ENCODE measurements around the gene ACSS1. TPM values are rescaled to one million over a fixed set of nuclear protein-coding genes. Genes with fewer than 3 reads are reported as not detected.

ACSS1 gene
- total and polyA plus RNA-seq, 2 of the 8 experiments (the other 6 are each of a cell fraction or from before 2014, with no cell fraction given) = 2.6 to 3.4 TPM

- Histone ChIP-seq H3K18ac (ENCODE audit: extremely low read depth, low read length) (no peak overlapping the region), H3K9me3 (ENCODE audit: insufficient read depth in 2 of 2, low read depth in 1 of 2, low read length in 1 of 2) (no peaks in the 10 kb centered on the region), H4K5ac (ENCODE audit: insufficient read length, low read depth, low read length) (no peak overlapping the region), H3K4me2 (ENCODE audit: insufficient read depth in 1 of 2, low read depth in 2 of 2, low read length in 2 of 2) (no peak overlapping the region), H3K23me2 (ENCODE audit: low read depth, low read length) (peaks cover 12% of the 10 kb centered on the region; the same call in 1 of the 2 replicates), H3K9ac (replicated peaks in 1 of 4; ENCODE audit: extremely low read depth in 1 of 4, low read depth in 3 of 4, low read length in 3 of 4) (no peak overlapping the region), H3K79me2 (ENCODE audit: control insufficient read depth in 1 of 2, insufficient read depth in 2 of 2, low read length in 2 of 2) (no peaks in the 10 kb centered on the region), H2BK12ac (ENCODE audit: low read depth, low read length) (no peak overlapping the region), H2AK5ac (ENCODE audit: low read depth, low read length) (no peak overlapping the region), H3K23ac (ENCODE audit: insufficient read length) (no peak overlapping the region), H4K20me1 (replicated peaks in 1 of 2; ENCODE audit: control insufficient read depth in 1 of 2, insufficient read depth in 2 of 2, low read length in 2 of 2) (no peaks in the 10 kb centered on the region), H2BK5ac (ENCODE audit: low read depth, low read length) (no peak overlapping the region), H4K8ac (ENCODE audit: extremely low read depth, insufficient read depth, low read length) (no peak overlapping the region), H3K79me1 (ENCODE audit: low read depth, low read length) (no peaks in the 10 kb centered on the region), H2BK20ac (ENCODE audit: low read length) (no peak overlapping the region), H4K91ac (replicated peaks; ENCODE audit: insufficient read length, low read length) (no peak overlapping the region), H3K4me1 (replicated peaks in 1 of 4; ENCODE audit: control insufficient read depth in 3 of 4, insufficient read depth in 4 of 4, low read length in 3 of 4) (peaks cover 2 to 8% (median 7%) of the 10 kb centered on the region in 4 experiments; a peak in 6 of 7 replicates), H3K27me3 (replicated peaks in 1 of 4; ENCODE audit: control insufficient read depth in 3 of 4, extremely low read depth in 1 of 4, insufficient read depth in 3 of 4, low read length in 3 of 4) (peaks cover 16 to 35% (median 30%) of the 10 kb centered on the region in 4 experiments), H3K27ac (ENCODE audit: low read depth, low read length) (no peak overlapping the region), H2BK15ac (ENCODE audit: low read length) (0 out of 2 replicates have a peak overlapping the region, but pooled peaks have one; percentile 12), H3K56ac (replicated peaks; ENCODE audit: insufficient read length, low read depth, low read length) (no peak overlapping the region), H2BK120ac (replicated peaks; ENCODE audit: low read depth, low read length) (no peak overlapping the region), H3K36me3 (ENCODE audit: control insufficient read depth in 2 of 4, insufficient read depth in 4 of 4, low read length in 3 of 4) (no peaks in the 10 kb centered on the region), H3K4me3 (ENCODE audit: extremely low read depth in 1 of 4, insufficient read depth in 2 of 4, low read depth in 3 of 4, low read length in 4 of 4) (no peak overlapping the region), H3K14ac (ENCODE audit: insufficient read length) (no peak overlapping the region), H3K4ac (replicated peaks; ENCODE audit: insufficient read length, low read depth, low read length) (no peak overlapping the region), H2AFZ (ENCODE audit: low read length) (no peak overlapping the region)
- CTCF ChIA-PET (ENCODE audit: partially characterized antibody) = interaction anchor here (0.7 to 0.9 kb wide), 4 partner anchors 40 to 125 kb away, joined by 3 read pairs; no protein-coding TSS in a partner anchor
- 86% methylated on average over 9 of the region's 11 CpGs; no CpG with 5 or more reads in 1 of the 2 experiments for WGBS, 2 experiments (ENCODE audit: extremely low coverage in 1 of 2, insufficient coverage in 1 of 2, insufficient read length in 1 of 2, insufficient replicate concordance in 2 of 2, low coverage in 1 of 2, low lambda C conversion rate in 2 of 2, missing lambda C conversion rate in 1 of 2)
- DNase-seq (ENCODE audit: low read depth in 1 of 2, low spot score in 2 of 2) (no peak), FAIRE-seq (no peak)
- POLR2A ChIA-PET (ENCODE audit: partially characterized antibody) = interaction anchor here (0.6 to 1.7 kb wide), 3 partner anchors 46 to 456 kb away, joined by 3 to 4 read pairs (median 3); no protein-coding TSS in a partner anchor
- TF ChIP-seq EZH2 (IDR thresholded peaks at IDR 0.05; ENCODE audit: low read depth, low read length, severe bottlenecking) (no peak), BACH1 (IDR thresholded peaks at IDR 0.05; ENCODE audit: low read length) (no peak), TCF12 (IDR thresholded peaks at IDR 0.05; ENCODE audit: low read depth, low read length) (no peak), HDAC2 (IDR thresholded peaks at IDR 0.05; ENCODE audit: borderline replicate concordance in 1 of 2, low read depth in 2 of 2, low read length in 2 of 2) (no peak), MAFK (IDR thresholded peaks at IDR 0.05; ENCODE audit: low read depth, low read length) (no peak), RNF2 (IDR thresholded peaks at IDR 0.05; ENCODE audit: borderline replicate concordance, low read depth, low read length, missing control alignments, poor library complexity, severe bottlenecking) (no peak), TAF7 (optimal IDR thresholded peaks at IDR 0.05; ENCODE audit: borderline replicate concordance, low read depth, low read length) (no peak), POLR2A (IDR thresholded peaks at IDR 0.05; ENCODE audit: control extremely low read depth in 1 of 2, low read depth in 2 of 2, low read length in 2 of 2) (no peak), SIX5 (IDR thresholded peaks at IDR 0.05; ENCODE audit: low read depth, low read length) (no peak), SP4 (IDR thresholded peaks at IDR 0.05; ENCODE audit: low read length) (no peak), TAF1 (IDR thresholded peaks at IDR 0.05; ENCODE audit: low read depth, low read length) (no peak), CHD2 (IDR thresholded peaks at IDR 0.05; ENCODE audit: low read length) (no peak), SIRT6 (IDR thresholded peaks at IDR 0.05; ENCODE audit: low read length) (no peak)
These were observed 4.5 kb downstream of the ACSS1 start for GRCh38 chr20:25053255-25054031.
